NB4 (cell line): ENCODE measurements around the gene ST8SIA5.

ENCODE experiments used
- CTCF ChIP-seq: IDR thresholded peaks from one replicate; pipeline ENCODE4 v1.5.1; 2012; ENCODE audit warnings: low read depth, low read length
- POLR2A ChIP-seq: IDR thresholded peaks from 2 replicates; pipeline ENCODE4 v1.6.1; 2011; ENCODE audit warnings: mild to moderate bottlenecking; ENCODE audit not compliant: insufficient read length; ENCODE audit errors: extremely low read depth

GRCh38 chr18:46719388-46719787 is 37.5 kb downstream of the ST8SIA5 start:
- TF ChIP-seq POLR2A = no peak
- no peak for TF ChIP-seq CTCF
